AG10803 (cell line): Measurements from ENCODE around the gene PITPNC1.

Source experiments
- DNase-seq: peaks from one replicate; pipeline ENCODE4 v3.0.0; 2010; ENCODE audit warnings: low read depth
- H3K4me3 ChIP-seq: 2 replicates; pipeline ENCODE4 v1.5.1; 2011; ENCODE audit warnings: mild to moderate bottlenecking, low read length, control low read depth
- TF ChIP-seq, protein P1 (sequence below): conservative IDR thresholded peaks from 2 replicates; pipeline ENCODE4 v1.5.1; 2011; ENCODE audit warnings: mild to moderate bottlenecking, low read length, control low read depth, inconsistent platforms

PITPNC1 gene

DNA sequence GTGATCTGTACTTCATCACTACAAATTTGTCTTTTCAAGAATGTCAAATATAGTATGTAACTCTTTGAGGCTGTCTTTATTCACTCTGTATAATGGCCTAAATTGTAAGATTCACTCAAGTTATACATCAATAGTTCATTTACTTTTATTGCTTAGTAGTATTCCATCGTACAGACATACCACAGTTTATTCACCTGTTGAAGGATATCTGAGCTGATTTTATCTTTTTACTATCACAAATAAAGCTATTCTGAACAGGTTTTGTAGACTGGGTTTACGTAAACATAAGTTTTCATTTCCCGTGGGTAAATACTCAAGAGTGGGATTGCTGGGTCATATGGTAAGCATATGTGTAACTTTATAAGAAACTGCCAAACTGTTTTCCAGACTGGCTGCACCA is 29.3 kb upstream of the PITPNC1 start:
- TF ChIP-seq, protein P1, sequence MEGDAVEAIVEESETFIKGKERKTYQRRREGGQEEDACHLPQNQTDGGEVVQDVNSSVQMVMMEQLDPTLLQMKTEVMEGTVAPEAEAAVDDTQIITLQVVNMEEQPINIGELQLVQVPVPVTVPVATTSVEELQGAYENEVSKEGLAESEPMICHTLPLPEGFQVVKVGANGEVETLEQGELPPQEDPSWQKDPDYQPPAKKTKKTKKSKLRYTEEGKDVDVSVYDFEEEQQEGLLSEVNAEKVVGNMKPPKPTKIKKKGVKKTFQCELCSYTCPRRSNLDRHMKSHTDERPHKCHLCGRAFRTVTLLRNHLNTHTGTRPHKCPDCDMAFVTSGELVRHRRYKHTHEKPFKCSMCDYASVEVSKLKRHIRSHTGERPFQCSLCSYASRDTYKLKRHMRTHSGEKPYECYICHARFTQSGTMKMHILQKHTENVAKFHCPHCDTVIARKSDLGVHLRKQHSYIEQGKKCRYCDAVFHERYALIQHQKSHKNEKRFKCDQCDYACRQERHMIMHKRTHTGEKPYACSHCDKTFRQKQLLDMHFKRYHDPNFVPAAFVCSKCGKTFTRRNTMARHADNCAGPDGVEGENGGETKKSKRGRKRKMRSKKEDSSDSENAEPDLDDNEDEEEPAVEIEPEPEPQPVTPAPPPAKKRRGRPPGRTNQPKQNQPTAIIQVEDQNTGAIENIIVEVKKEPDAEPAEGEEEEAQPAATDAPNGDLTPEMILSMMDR, result no peak
- H3K4me3 ChIP-seq, result no peak overlapping the region
- no peak for DNase-seq

DNA sequence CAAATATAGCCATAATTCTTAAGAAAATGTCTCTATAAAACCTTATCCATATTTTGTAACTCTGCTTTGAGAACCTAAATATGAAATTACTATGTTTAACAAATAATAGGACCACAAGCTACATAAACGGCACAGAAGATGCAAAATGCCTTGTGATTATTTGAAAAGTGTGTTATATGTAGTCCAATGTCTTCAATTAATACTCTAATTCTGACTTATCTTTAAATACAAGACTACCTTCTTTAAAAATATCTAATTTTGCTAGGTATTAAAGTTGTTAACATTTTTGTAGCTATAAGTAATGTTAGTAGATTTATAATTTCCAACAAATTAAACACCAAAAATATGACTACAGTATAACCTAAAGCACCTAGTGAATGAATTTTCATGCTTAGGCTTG is 27.7 kb upstream of the PITPNC1 start:
- no peak for DNase-seq
- no peak overlapping the region for H3K4me3 ChIP-seq
- TF ChIP-seq, protein P1, result no peak

DNA sequence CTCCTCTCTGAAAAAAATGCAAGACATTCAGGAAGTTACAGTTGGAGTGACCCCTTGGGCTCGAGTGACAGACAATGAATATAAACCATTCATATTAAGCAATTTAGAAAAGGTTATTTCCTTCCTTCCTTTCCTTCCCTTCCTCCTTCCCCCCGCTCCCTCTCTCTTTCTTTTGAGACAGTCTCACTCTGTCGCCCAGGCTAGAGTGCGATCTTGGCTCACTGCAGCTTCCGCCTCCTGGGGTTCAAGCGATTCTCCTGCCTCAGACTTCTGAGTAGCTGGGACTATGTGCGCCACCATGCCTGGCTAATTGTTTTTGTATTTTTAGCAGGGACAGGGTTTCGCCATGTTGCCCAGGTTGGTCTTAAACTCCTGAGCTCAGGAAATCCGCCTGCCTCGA is 23.9 kb upstream of the PITPNC1 start:
- TF ChIP-seq, protein P1, result no peak
- no peak for DNase-seq

DNA sequence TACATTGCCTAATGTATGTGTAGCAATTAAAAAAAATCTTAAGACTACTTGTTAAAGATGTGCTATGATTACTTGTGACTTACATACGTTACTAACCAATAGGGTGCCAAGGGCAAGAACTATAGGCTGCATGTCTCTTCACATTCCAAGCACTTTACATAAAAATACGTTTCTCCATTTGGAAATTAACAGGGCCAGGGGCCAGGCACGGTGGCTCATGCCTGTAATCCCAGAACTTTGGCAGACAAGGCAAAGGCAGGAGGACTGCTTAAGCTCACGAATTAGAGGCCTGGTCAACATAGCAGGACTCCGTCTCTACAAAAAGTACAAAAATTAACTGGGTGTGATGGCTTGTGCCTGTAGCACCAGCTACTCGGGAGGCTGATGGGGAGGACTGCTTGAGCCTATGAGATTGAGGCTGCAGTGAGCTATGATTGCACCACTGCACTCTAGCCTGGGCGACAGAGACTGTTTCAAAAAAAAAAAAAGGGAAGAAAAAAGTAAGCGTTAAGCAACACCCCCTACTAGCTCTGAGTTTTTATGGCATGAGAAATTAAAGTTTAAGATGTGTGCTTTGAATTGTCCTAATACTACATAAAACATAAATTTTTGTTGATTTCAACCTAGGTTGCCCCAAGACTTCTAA is 23.0 kb upstream of the PITPNC1 start:
- TF ChIP-seq, protein P1, result no peak
- DNase-seq, result no peak
- H3K4me3 ChIP-seq, result no peak overlapping the region

More for the DNA sequence above, 23.9 kb upstream of the PITPNC1 start:
- no peak overlapping the region for H3K4me3 ChIP-seq

DNA sequence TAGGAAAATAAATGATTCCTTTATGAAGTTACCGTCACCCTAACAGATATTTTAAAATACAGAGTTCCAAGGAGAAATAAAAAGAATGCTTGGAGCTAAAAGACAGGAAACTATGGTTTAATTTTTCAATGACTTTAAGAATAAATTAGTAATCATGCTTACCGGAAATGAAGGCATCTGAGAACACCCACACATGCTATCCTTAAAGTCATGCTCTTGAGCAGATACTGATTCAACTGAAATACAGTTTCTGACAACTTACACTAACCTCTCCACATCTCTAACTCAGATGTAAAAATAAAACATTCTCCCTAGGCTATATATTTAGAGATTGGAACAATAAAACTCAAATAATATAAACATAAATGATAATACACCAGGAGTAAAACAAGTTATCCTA is 18.5 kb upstream of the PITPNC1 start:
- TF ChIP-seq, protein P1, result no peak
- no peak for DNase-seq
- no peak overlapping the region for H3K4me3 ChIP-seq

DNA sequence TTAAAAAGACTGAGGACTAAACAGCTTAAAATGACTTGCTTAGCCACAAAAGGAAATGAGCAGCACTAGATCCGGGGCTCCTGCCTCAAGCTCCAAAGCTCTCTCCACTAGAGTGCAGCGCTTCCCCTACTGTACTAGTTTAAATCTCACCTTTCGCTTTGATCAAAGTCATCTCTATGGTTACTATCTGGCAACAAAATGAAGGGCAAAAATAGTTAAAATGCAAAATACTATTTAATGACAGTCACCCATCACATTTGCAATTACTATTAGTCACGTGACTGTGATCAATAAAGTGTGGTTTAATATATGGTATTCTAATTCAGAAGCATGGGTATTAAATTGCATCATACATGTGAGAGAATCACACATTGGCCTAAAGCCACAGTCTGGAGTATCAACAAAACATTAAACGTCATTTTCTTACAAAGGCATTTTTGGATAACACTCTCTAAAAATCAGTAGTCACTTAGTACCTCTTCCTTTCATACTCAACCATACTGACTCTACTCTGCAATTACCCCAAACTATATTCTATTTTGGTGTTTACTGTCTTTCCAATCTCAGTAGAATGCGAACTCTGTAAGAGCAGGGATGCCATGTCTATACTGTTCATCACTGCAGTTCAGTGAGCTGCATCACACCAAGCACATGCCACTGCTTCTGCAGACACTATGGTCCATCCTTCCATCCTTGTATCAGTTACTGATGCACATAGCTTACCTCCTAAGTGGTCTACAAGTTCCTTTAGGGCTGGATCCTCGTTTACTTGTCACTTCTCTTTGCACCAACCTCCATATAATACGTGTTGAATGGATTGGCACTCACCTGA is 16.9 kb upstream of the PITPNC1 start:
- peak; percentile 40 for DNase-seq
- TF ChIP-seq, protein P1, result peak; percentile 51
- H3K4me3 ChIP-seq, result no peak overlapping the region

DNA sequence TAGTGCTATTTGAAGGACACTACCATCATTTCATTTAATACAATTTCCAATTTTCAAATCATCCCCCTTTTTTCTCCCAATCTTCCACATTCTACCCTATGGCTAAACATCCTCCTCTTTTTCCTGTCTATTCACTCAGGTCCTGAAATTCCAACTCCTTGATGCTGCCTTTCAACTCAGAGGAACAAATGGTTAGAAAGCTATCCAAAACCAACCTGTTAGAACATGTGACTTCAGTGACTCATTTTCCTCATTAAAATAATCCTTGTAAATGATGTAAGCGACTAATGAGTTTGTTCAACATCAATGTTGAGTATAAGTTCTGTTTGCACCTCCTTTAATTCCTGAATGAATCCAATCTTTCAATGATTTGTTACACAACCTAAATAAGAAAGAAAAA is 16.2 kb upstream of the PITPNC1 start:
- TF ChIP-seq, protein P1, result no peak
- no peak overlapping the region for H3K4me3 ChIP-seq
- no peak for DNase-seq
